ENCODE results near the gene PTCH2. TPM values are rescaled to one million over a fixed set of nuclear protein-coding genes. Genes with fewer than 3 reads are reported as not detected.

The PTCH2 gene
- total and polyA plus RNA-seq, 2 of the 13 experiments (the other 11 are each of a cell fraction or from before 2014, with no cell fraction given), result 0.60 to 1.5 TPM

DNA sequence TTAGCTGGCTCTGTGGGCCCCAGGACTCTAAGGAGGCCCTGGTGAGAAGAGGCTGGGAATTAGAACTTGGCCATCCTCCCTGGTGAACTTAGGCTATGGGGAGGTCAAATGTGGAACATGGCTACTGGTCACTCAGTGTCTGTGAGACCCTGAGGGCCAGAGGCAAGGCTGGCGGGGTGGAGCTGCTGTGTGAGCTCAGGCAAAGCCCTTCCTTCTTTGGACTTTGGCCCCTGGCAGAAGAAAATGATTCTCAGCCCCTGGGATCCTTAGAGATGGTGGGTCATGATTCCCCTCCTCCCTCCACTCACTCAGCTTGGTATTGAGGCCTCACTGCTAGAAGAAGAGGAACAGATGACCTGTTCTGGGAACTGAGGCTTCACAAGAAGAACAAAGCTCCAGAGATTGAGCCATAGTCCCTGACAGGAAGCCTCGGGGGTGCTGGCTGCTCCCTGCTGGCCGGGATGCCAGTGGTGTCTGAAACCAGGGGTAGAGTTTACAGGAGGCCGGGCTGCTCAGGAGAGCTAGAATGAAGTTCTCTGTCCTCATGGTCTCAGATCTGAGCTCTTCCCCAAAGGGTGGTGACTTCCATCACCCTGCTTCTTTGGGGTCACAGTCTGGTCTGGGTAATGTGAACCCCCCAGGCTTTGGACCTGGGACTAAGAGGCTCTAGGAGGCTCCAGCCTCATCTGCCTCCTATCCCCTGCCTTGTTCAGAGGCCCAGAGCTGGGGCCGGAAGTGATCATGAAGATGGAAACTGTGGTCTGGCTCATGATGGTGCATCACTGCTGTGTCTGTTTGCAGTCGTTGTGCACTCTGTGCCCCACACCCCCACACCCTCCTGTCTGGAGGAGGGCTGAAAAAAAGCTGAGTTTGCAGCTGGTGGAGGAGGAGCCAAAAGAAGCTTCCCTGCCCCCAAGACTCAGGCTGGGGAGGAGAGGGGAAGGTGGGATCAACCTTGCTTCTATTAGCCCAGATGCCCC is 33.8 kb downstream of the PTCH2 start (continued):
- TF ChIP-seq, protein P1, sequence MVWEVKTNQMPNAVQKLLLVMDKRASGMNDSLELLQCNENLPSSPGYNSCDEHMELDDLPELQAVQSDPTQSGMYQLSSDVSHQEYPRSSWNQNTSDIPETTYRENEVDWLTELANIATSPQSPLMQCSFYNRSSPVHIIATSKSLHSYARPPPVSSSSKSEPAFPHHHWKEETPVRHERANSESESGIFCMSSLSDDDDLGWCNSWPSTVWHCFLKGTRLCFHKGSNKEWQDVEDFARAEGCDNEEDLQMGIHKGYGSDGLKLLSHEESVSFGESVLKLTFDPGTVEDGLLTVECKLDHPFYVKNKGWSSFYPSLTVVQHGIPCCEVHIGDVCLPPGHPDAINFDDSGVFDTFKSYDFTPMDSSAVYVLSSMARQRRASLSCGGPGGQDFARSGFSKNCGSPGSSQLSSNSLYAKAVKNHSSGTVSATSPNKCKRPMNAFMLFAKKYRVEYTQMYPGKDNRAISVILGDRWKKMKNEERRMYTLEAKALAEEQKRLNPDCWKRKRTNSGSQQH (CRISPR knock-in tag; IDR thresholded peaks at IDR 0.05; ENCODE audit: low read depth), result no peak
- no peak for TF ChIP-seq PHF5A (CRISPR knock-in tag; IDR thresholded peaks at IDR 0.05; ENCODE audit: low read depth, unreplicated experiment)
- no peak for TF ChIP-seq JUNB (CRISPR knock-in tag; IDR thresholded peaks at IDR 0.05; ENCODE audit: borderline replicate concordance)
- TF ChIP-seq MXD4 (CRISPR knock-in tag; IDR thresholded peaks at IDR 0.05), result no peak
- TF ChIP-seq KMT2B (CRISPR knock-in tag; IDR thresholded peaks at IDR 0.05), result no peak
- TF ChIP-seq AGO2 (optimal IDR thresholded peaks at IDR 0.05; ENCODE audit: low read depth, low read length), result no peak
- TF ChIP-seq, protein P2, sequence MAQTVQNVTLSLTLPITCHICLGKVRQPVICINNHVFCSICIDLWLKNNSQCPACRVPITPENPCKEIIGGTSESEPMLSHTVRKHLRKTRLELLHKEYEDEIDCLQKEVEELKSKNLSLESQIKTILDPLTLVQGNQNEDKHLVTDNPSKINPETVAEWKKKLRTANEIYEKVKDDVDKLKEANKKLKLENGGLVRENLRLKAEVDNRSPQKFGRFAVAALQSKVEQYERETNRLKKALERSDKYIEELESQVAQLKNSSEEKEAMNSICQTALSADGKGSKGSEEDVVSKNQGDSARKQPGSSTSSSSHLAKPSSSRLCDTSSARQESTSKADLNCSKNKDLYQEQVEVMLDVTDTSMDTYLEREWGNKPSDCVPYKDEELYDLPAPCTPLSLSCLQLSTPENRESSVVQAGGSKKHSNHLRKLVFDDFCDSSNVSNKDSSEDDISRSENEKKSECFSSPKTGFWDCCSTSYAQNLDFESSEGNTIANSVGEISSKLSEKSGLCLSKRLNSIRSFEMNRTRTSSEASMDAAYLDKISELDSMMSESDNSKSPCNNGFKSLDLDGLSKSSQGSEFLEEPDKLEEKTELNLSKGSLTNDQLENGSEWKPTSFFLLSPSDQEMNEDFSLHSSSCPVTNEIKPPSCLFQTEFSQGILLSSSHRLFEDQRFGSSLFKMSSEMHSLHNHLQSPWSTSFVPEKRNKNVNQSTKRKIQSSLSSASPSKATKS (CRISPR knock-in tag; IDR thresholded peaks at IDR 0.05), result no peak
- TF ChIP-seq, protein P3, sequence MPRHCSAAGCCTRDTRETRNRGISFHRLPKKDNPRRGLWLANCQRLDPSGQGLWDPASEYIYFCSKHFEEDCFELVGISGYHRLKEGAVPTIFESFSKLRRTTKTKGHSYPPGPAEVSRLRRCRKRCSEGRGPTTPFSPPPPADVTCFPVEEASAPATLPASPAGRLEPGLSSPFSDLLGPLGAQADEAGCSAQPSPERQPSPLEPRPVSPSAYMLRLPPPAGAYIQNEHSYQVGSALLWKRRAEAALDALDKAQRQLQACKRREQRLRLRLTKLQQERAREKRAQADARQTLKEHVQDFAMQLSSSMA (CRISPR knock-in tag; IDR thresholded peaks at IDR 0.05), result no peak
- TF ChIP-seq NAIF1 (CRISPR knock-in tag; IDR thresholded peaks at IDR 0.05; ENCODE audit: borderline replicate concordance), result no peak
- no peak for TF ChIP-seq REXO4 (CRISPR knock-in tag; IDR thresholded peaks at IDR 0.05; ENCODE audit: borderline replicate concordance)
- TF ChIP-seq, protein P4, sequence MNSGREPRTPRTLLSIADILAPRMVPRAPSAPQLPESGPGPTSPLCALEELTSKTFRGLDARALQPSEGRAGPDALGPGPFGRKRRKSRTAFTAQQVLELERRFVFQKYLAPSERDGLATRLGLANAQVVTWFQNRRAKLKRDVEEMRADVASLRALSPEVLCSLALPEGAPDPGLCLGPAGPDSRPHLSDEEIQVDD (CRISPR knock-in tag; IDR thresholded peaks at IDR 0.05; ENCODE audit: borderline replicate concordance), result no peak
- TF ChIP-seq ZNF549 (CRISPR knock-in tag; IDR thresholded peaks at IDR 0.05), result no peak
- TF ChIP-seq PITX1 (CRISPR knock-in tag; IDR thresholded peaks at IDR 0.05), result no peak
- no peak for TF ChIP-seq ZNF577 (CRISPR knock-in tag; IDR thresholded peaks at IDR 0.05; ENCODE audit: borderline replicate concordance, low read depth)
- no peak for TF ChIP-seq ZC3H4 (CRISPR knock-in tag; IDR thresholded peaks at IDR 0.05; ENCODE audit: borderline replicate concordance)
- no peak for TF ChIP-seq DMAP1 (CRISPR knock-in tag; IDR thresholded peaks at IDR 0.05)
- no peak for TF ChIP-seq ATF7 (IDR thresholded peaks at IDR 0.05)
- no peak for TF ChIP-seq ATF7 (CRISPR knock-in tag; IDR thresholded peaks at IDR 0.05)
- no peak for TF ChIP-seq GZF1 (CRISPR knock-in tag; IDR thresholded peaks at IDR 0.05)
- no peak for TF ChIP-seq ZFP36L2 (CRISPR knock-in tag; IDR thresholded peaks at IDR 0.05)
- no peak for TF ChIP-seq MYNN (CRISPR knock-in tag; IDR thresholded peaks at IDR 0.05; ENCODE audit: low read depth)

All from HepG2 (cell line).